ENCODE results near the gene DDX24. TPM values are rescaled to one million over a fixed set of nuclear protein-coding genes. Genes with fewer than 3 reads are reported as not detected.

DDX24 gene
- total RNA-seq, 1 experiment from 2014 or later, result 190 TPM

GRCh38 chr14:94081386-94081820, 401 bp upstream of the DDX24 start:
- H3K27me3 Mint-ChIP-seq (ENCODE audit: unreplicated experiment), result no peaks in the 10 kb centered on the region
- CTCF ChIA-PET, result interaction anchor here (1.0 to 2.0 kb wide), 2 partner anchors 29 to 55 kb away, joined by 4 read pairs; partner anchors contain the start of gene IFI27
- no peak for DNase-seq
- H3K9me3 Mint-ChIP-seq (ENCODE audit: low read depth, unreplicated experiment), result peaks cover 5% of the 10 kb centered on the region
- TF ChIP-seq CTCF (IDR thresholded peaks at IDR 0.05; ENCODE audit: unreplicated experiment), result no peak
- peak overlapping the region; percentile 89 for H3K27ac Mint-ChIP-seq (ENCODE audit: unreplicated experiment)
- H3K36me3 Mint-ChIP-seq (ENCODE audit: insufficient read depth, unreplicated experiment), result peaks cover 37% of the 10 kb centered on the region
- BruUV-seq (replicated peaks), result TSS peak; percentile 76
- intact Hi-C loops (cut with micrococcal nuclease; ENCODE audit: unreplicated experiment), result no loop called here
- H3K4me1 Mint-ChIP-seq (ENCODE audit: low read depth, unreplicated experiment), result peaks cover 43% of the 10 kb centered on the region
- H3K4me3 Mint-ChIP-seq (ENCODE audit: low read depth, unreplicated experiment), result peak overlapping the region; percentile 98

GRCh38 chr14:94079891-94080620, 946 bp downstream of the DDX24 start:
- Mint-ChIP-seq H3K4me3 (ENCODE audit: low read depth, unreplicated experiment) (peak overlapping the region; percentile 98), H3K36me3 (ENCODE audit: insufficient read depth, unreplicated experiment) (peaks cover 37% of the 10 kb centered on the region), H3K27ac (ENCODE audit: unreplicated experiment) (peak overlapping the region; percentile 89), H3K4me1 (ENCODE audit: low read depth, unreplicated experiment) (peaks cover 43% of the 10 kb centered on the region), H3K27me3 (ENCODE audit: unreplicated experiment) (no peaks in the 10 kb centered on the region), H3K9me3 (ENCODE audit: low read depth, unreplicated experiment) (peaks cover 2% of the 10 kb centered on the region)
- CTCF ChIA-PET, result no interaction called here
- no peak for TF ChIP-seq CTCF (IDR thresholded peaks at IDR 0.05; ENCODE audit: unreplicated experiment)
- intact Hi-C loops (cut with micrococcal nuclease; ENCODE audit: unreplicated experiment), result no loop called here
- BruUV-seq (replicated peaks), result no TSS peak
- no peak for DNase-seq

GRCh38 chr14:94077823-94078222, 3.2 kb downstream of the DDX24 start:
- TF ChIP-seq CTCF (IDR thresholded peaks at IDR 0.05; ENCODE audit: unreplicated experiment), result no peak
- no peak for DNase-seq
- H3K27me3 Mint-ChIP-seq (ENCODE audit: unreplicated experiment), result no peaks in the 10 kb centered on the region
- peaks cover 41% of the 10 kb centered on the region for H3K4me1 Mint-ChIP-seq (ENCODE audit: low read depth, unreplicated experiment)
- intact Hi-C loops (cut with micrococcal nuclease; ENCODE audit: unreplicated experiment), result no loop called here
- H3K36me3 Mint-ChIP-seq (ENCODE audit: insufficient read depth, unreplicated experiment), result peaks cover 37% of the 10 kb centered on the region
- no TSS peak for BruUV-seq (replicated peaks)
- no peak overlapping the region for H3K27ac Mint-ChIP-seq (ENCODE audit: unreplicated experiment)
- peak overlapping the region; percentile 51 for H3K4me3 Mint-ChIP-seq (ENCODE audit: low read depth, unreplicated experiment)
- peaks cover 2% of the 10 kb centered on the region for H3K9me3 Mint-ChIP-seq (ENCODE audit: low read depth, unreplicated experiment)
- CTCF ChIA-PET, result interaction anchor here (1.0 kb wide), 1 partner anchor 49 kb away, joined by 3 read pairs; no protein-coding TSS in a partner anchor

GRCh38 chr14:94077111-94077821, 3.7 kb downstream of the DDX24 start:
- peaks cover 40% of the 10 kb centered on the region for H3K36me3 Mint-ChIP-seq (ENCODE audit: insufficient read depth, unreplicated experiment)
- no peak overlapping the region for H3K4me3 Mint-ChIP-seq (ENCODE audit: low read depth, unreplicated experiment)
- DNase-seq, result no peak
- H3K27ac Mint-ChIP-seq (ENCODE audit: unreplicated experiment), result no peak overlapping the region
- no peak for TF ChIP-seq CTCF (IDR thresholded peaks at IDR 0.05; ENCODE audit: unreplicated experiment)
- intact Hi-C loops (cut with micrococcal nuclease; ENCODE audit: unreplicated experiment), result no loop called here
- peaks cover 2% of the 10 kb centered on the region for H3K9me3 Mint-ChIP-seq (ENCODE audit: low read depth, unreplicated experiment)
- H3K27me3 Mint-ChIP-seq (ENCODE audit: unreplicated experiment), result no peaks in the 10 kb centered on the region
- peaks cover 36% of the 10 kb centered on the region for H3K4me1 Mint-ChIP-seq (ENCODE audit: low read depth, unreplicated experiment)
- CTCF ChIA-PET, result no interaction called here
- no TSS peak for BruUV-seq (replicated peaks)

Measured in Calu3 (cell line).